NCI-H510A (cell line): ENCODE results near the gene ACOT11.
"Not testable (repeated sequence)": the region's sequence is repeated elsewhere in the genome, so short reads cannot be mapped to it uniquely, and the experiment has no call there.

Experiments used
- DNase-seq: peaks from one replicate; lab custom pipeline; 2025; lab: John Stamatoyannopoulos, UW

ACOT11 gene

GRCh38 chr1:54608566-54609230 is 60.7 kb downstream of the ACOT11 start:
- DNase-seq, result no peak

GRCh38 chr1:54609301-54609921 is 61.4 kb downstream of the ACOT11 start:
- no peak for DNase-seq

GRCh38 chr1:54610048-54610447 is 62.0 kb downstream of the ACOT11 start:
- no peak for DNase-seq

- DNase-seq, result no peak
Observed at GRCh38 chr1:54610601-54611580, 62.9 kb downstream of the ACOT11 start.

DNA sequence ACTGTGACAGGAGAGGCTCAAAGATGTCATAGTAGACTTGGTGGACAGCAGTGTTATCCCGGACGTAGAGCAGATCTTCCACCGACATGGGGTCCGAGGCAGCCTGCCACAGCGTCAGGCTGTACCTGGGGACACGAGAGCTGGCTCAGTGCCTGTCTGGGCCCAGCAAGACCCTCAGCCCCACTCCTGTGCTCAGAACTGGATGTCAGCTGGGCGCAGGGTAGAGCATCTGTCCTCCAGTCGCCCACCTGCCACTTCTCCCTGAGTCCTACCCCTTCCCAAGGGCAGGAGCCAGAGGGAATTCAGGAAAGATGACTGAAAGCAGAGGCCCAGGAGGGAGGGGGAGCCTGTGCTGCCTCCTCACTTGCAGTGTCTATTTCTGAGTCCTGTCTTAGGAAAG is 63.6 kb downstream of the ACOT11 start:
- DNase-seq, result no peak

GRCh38 chr1:54614024-54614423 is 66.0 kb downstream of the ACOT11 start:
- DNase-seq, result no peak

- no peak for DNase-seq
Observed at GRCh38 chr1:54614563-54614962, 66.5 kb downstream of the ACOT11 start.

DNA sequence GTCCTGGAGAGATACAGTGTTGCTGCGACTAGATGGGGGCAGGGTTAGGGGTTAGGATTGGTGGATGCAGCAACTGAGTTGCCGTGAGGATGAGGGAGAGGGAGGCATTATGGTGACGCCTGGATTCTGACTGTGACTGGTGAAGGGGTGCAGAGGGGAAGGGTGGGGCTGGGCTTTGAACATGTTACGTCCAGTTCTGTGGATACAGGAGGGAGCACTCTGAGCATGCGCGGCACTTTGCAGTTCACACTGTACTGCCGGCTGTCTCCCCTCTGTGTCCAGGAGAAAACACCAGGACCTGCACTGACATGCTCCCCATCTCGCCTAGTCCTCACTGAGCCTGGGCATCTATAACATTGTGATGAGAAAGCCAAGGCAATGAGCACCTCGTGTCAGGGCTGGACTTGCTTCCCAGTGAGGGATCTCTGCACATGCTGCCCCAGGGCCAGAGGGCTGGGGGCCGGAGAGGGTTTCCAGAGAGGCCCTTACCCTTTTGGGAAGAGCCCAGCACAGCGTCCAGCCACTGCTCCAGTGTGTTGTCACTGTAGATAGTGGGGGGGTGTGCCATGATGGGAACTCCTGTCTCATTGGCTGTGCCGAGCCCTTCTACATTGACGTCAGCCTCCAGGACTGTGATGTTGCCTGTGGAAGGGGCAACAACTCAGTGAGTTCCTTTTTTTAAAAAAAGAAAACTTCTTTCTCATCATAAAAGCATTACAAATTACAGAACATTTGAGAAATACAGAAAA is 67.7 kb downstream of the ACOT11 start:
- DNase-seq, result no peak

- DNase-seq, result no peak
Observed at GRCh38 chr1:54619749-54620148, 71.7 kb downstream of the ACOT11 start.

GRCh38 chr1:54623216-54624007 is 75.4 kb downstream of the ACOT11 start, which contains the start of gene FAM151A:
Gene FAM151A (minus strand): TSS chr1:54623525. CDS start chr1:54623395, 130 bp downstream.
- DNase-seq, result no peak

- DNase-seq, result no peak
Observed at GRCh38 chr1:54624466-54625464, 76.7 kb downstream of the ACOT11 start.

GRCh38 chr1:54627196-54627595 is 79.2 kb downstream of the ACOT11 start:
- DNase-seq, result no peak

GRCh38 chr1:54635804-54636203 is 87.8 kb downstream of the ACOT11 start:
- not testable (repeated sequence) for DNase-seq

GRCh38 chr1:54636461-54637446 is 88.7 kb downstream of the ACOT11 start:
- DNase-seq, result not testable (repeated sequence)

- DNase-seq, result no peak
Observed at GRCh38 chr1:54640361-54640760, 92.3 kb downstream of the ACOT11 start.

DNA sequence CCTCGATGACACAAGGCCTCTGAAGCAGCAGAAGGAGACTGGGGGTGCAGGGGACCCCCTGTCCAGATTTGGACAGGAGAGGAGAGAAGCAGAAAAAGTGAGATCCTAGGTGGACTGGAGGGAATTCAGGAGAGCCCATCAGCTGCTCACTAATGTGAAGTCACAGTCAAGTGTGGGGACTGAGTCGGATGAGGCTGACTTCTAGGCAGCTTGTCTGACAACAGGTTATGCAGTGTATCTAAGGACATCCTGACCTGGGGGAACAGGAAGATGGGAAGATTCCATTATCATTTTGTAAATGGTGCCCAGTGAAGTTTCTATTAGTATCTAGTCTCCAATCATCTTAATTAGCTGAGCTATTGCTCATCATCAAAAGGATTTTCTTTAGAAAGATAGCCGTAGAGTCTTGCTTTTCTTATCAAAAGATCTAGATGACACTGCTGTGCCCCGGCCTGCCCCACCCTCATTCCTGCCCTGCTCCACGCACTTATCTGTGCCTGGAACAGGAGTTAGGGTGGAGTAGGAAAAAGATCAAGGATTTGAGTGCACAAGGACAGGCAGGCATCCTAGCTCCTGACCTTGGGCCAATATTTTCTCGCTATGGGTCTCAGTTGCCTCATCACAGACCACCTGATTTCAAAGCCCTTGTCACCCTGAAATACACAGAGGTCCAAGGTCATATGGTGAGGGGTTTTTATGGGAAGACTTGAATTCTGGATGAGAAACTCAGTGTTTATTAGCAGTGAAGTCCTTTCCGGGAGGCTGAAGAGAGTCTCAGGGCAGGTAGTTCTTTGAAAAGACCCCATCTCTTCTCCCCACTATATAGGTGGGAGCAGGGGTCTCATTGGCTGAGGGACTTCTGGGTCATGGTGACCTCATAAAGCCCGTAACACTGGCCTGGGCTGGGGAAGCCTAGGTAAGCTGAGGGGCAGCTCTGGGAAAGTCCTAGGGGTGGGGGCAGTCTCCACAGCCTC is 93.1 kb downstream of the ACOT11 start, which contains the start of gene MROH7:
TSS of gene MROH7 (plus strand) at position 924 of the 974 bp plus-strand sequence. CDS start 11,141 bp downstream, outside the sequence.
- DNase-seq, result no peak

GRCh38 chr1:54643736-54644135 is 95.7 kb downstream of the ACOT11 start:
- no peak for DNase-seq
